Esophagus squamous epithelium (tissue), 4 donors: ENCODE measurements around the gene ANKFN1.

ENCODE experiments used
- CTCF ChIP-seq, 6 experiments: fragments of 450-650 bp in 4 of 6; fragments of 200-600 bp in 2 of 6; sonication (generic) in 2 of 6; IDR thresholded peaks; one replicate each; pipeline ENCODE4 v1.5.1; 2016 to 2019; ENCODE audit warnings: antibody characterized with exemption in 6 of 6, mild to moderate bottlenecking in 4 of 6, moderate library complexity in 4 of 6
- POLR2A ChIP-seq, 4 donors: fragments of 450-650 bp; IDR thresholded peaks; one replicate each; pipeline ENCODE4 v1.6.1; 2017; ENCODE audit warnings: antibody characterized with exemption in 4 of 4, mild to moderate bottlenecking in 4 of 4, moderate library complexity in 3 of 4

- TF ChIP-seq POLR2A (IDR thresholded peaks at IDR 0.05) (no peak), CTCF (IDR thresholded peaks at IDR 0.05) (no peak)
Observed at GRCh38 chr17:56389356-56389755, 236.1 kb downstream of the ANKFN1 start.
